Right lobe of liver (tissue), 4 donors: ENCODE results near the gene CEACAM6.

Experiments
- CTCF ChIP-seq, 4 donors: fragments of 200-600 bp in 3 of 4; fragments of 450-650 bp in 1 of 4; IDR thresholded peaks; one replicate each; pipeline versions ENCODE4 v1.5.1 to v1.8.0; 2016 to 2022; ENCODE audit warnings: antibody characterized with exemption in 4 of 4, mild to moderate bottlenecking in 2 of 4
- POLR2A ChIP-seq: fragments of 450-650 bp; IDR thresholded peaks from one replicate; pipeline ENCODE4 v1.6.1; 2017; ENCODE audit warnings: antibody characterized with exemption, mild to moderate bottlenecking
- donor health status: DM: no; HTN: no; CAD: no.
- donor health status: DM: no; HTN: no; CAD: no.
- donor health status: DM: no; HTN: yes; CAD: no.

- peak; percentile 39 to 72 (median 66) for TF ChIP-seq CTCF (IDR thresholded peaks at IDR 0.05)
- no peak for TF ChIP-seq POLR2A
Observed at GRCh38 chr19:41753936-41754529, 1.3 kb upstream of the CEACAM6 start.
